ENCODE results near the gene RBM10. TPM values are rescaled to one million over a fixed set of nuclear protein-coding genes. Genes with fewer than 3 reads are reported as not detected.

RBM10 gene
- total RNA-seq, 4 donors from 2014 or later: 15.8 to 22.9 (median 19.6) TPM

- TF ChIP-seq, protein P1, sequence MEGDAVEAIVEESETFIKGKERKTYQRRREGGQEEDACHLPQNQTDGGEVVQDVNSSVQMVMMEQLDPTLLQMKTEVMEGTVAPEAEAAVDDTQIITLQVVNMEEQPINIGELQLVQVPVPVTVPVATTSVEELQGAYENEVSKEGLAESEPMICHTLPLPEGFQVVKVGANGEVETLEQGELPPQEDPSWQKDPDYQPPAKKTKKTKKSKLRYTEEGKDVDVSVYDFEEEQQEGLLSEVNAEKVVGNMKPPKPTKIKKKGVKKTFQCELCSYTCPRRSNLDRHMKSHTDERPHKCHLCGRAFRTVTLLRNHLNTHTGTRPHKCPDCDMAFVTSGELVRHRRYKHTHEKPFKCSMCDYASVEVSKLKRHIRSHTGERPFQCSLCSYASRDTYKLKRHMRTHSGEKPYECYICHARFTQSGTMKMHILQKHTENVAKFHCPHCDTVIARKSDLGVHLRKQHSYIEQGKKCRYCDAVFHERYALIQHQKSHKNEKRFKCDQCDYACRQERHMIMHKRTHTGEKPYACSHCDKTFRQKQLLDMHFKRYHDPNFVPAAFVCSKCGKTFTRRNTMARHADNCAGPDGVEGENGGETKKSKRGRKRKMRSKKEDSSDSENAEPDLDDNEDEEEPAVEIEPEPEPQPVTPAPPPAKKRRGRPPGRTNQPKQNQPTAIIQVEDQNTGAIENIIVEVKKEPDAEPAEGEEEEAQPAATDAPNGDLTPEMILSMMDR (IDR thresholded peaks at IDR 0.05; ENCODE audit: low read depth): no peak
These were observed 26.1 kb downstream of the RBM10 start for GRCh38 chrX:47170861-47171692.

DNA sequence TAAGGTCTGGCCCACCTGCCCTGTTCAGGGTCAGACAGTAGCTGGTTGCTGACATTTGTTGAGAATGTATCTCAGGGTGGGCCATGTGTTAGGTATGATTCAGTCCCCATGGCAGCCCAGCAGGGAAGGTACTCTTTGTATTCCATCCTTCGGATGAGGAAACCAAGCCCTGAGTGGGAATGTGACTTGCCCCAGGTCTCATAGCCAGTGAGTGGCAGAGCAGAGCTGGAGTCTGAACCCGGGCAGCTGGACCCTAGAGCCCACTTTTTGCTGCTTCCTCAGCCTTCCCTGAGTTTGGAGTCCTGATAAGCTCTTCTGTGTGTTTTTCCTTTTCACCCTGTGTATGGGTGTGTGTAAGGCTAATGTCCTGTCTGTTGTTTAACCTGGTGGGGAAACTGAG is 27.0 kb downstream of the RBM10 start:
- TF ChIP-seq, protein P1 (IDR thresholded peaks at IDR 0.05; ENCODE audit: low read depth): no peak

- TF ChIP-seq, protein P1 (IDR thresholded peaks at IDR 0.05; ENCODE audit: low read depth): no peak
These were observed 27.5 kb downstream of the RBM10 start for GRCh38 chrX:47172549-47172948.

DNA sequence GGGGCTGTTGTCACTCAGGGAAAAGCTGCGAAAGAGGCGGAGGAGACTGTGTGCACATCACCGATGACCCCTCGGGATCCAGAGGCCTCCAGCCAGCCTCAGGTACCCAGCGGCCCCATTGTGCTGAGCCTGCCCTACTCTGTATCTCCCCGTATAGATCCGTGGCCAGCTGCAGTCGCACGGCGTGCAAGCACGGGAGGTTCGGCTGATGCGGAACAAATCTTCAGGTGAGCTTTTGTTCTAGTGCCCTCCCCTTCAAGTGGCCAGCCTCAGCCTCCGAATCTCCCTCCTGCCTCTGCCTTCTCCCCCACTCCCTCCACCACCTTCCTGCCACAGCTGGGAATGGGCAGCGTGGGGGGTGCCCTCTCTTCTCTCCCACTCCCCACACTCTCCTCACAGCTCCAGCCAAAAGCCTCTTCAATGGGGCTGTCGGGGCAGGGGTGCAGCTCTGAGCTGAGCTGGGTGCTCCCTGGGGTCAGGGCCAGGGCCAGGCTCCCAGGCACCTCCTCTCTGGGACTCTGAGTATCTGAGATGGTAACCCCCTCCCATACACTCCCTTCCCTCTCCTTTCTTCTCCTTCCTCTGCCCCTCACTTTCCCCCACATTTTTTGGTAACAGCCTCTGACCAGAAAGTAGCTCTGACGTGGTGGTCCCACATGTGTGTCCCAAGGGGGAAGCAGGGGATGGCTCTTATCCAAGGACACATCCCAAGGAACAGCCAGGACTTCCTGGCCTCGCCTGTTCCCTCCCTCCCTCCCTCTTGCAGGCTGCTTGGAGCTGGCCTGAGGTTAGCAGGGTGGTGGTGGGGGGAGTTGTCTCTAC is 28.2 kb downstream of the RBM10 start:
- TF ChIP-seq, protein P1 (IDR thresholded peaks at IDR 0.05; ENCODE audit: low read depth): no peak

GRCh38 chrX:47174376-47174775 is 29.4 kb downstream of the RBM10 start:
- TF ChIP-seq, protein P1 (IDR thresholded peaks at IDR 0.05; ENCODE audit: low read depth): no peak

DNA sequence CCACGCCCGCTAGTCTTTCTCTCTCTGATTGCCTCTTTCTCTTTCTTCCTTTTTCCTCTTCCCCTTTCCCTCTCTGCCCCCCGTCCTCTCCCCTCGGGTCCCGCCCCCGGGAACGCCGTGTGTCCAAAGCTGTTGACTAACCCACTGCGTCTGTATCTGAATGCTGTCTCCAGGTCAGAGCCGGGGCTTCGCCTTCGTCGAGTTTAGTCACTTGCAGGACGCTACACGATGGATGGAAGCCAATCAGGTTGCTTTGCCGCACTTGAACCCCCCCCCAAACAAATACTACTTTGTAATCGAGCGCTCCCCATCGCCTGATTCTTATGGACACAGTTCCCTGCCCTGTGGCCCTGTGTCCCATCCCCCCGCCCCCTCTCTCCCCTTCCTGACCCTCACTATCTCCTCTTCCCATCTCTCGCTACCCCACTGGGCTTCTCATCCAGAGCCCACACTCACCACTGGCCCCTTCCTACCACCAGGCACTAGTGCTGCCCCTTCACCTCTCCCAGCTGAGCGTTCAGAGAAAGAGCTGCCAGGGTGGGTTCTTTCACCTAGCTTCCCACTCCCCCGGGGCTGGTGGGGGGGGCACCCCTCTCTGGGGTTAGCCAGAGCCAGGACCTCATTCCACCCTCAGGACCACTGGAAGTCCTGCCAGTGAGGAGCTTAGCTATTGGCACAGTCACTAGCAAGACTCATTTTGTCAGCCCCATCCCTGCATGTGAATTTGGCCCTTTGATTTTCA is 30.0 kb downstream of the RBM10 start:
- TF ChIP-seq, protein P1 (IDR thresholded peaks at IDR 0.05; ENCODE audit: low read depth): no peak

Data from subcutaneous adipose tissue (tissue), 4 donors.